Activated T-helper 1 cell treated with Interleukin-2 at 50 U/mL for 16 hours (primary cell): ENCODE measurements around the gene MYBPC1.
"Not testable (repeated sequence)": the region's sequence is repeated elsewhere in the genome, so short reads cannot be mapped to it uniquely, and the experiment has no call there.

Experiments used
- DNase-seq: peaks from one replicate; pipeline ENCODE4 v3.0.0-alpha.2; 2020; ENCODE audit warnings: low read depth

MYBPC1 gene

GRCh38 chr12:101734482-101734881 lies 139.7 kb downstream of the MYBPC1 start:
- DNase-seq: not testable (repeated sequence)
